ENCODE results near the gene DIPK1A. TPM values are rescaled to one million over a fixed set of nuclear protein-coding genes. Genes with fewer than 3 reads are reported as not detected.

Gene DIPK1A
- polyA plus RNA-seq (2011; rRNA removed) (12.3 and 28.0 TPM in 2 replicates), polyA minus RNA-seq (2011; rRNA and poly(A)+ RNA removed) (6.1 and 6.6 TPM in 2 replicates)

DNA sequence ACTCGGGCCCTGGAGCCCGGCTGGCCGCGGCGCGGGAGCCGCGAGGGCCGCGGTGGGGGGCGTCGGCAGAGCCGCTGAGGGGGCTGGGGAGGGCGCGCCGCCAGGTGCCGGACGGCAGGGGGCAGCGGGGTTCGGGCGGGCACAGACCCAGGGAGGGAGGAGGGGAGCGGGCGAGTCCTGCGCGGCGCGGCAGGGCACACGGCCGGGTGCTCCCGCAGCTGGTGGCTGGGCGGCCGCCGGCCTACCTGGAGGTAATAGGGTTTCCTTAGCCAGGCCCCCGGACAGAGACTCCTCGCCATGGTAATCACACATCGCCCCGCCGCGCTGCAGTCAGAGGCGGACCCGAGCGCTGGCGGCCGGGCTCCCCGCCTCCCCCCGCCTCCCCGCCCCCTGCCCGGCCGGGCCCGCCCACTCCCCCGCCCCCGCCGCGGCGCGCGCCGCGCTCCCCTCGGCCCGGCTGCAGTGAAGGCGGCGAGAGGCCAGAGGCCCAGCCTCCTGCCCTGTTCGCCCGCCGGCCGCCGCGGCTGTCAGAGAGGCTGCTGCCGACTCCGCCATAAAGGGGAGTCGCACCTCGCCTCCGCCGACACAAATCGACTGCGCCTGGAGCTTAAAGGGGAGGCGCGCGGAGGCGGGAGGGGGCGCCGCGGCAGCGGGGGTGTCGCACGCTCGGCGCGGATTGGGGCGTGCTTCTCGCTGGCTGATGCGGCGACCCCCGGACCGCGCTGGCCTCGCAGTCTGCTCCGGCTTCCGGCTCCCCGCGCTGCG is at the start of gene DIPK1A:
DIPK1A (minus strand) TSS at position 332 of the 765 bp plus-strand sequence; CDS start at position 299, 33 bp downstream.
- POLR2A ChIA-PET: interaction anchor here (0.7 to 1.4 kb wide), 2 partner anchors 10 to 27 kb away, joined by 3 to 5 read pairs; no protein-coding TSS in a partner anchor
- H3K4me3 ChIP-seq (ENCODE audit: low read depth, low read length): peak within 1 kb of the TSS; percentile 84
- CTCF ChIA-PET: interaction anchor here (0.9 to 9.1 kb wide), 22 partner anchors 9 to 1683 kb away, joined by 3 to 134 read pairs (median 5); partner anchors contain the start of gene RPL5
- H3K27me3 ChIP-seq (ENCODE audit: control insufficient read depth, insufficient read depth, low read length): no peaks in the 10 kb centered on the region
- TF ChIP-seq, protein P1, sequence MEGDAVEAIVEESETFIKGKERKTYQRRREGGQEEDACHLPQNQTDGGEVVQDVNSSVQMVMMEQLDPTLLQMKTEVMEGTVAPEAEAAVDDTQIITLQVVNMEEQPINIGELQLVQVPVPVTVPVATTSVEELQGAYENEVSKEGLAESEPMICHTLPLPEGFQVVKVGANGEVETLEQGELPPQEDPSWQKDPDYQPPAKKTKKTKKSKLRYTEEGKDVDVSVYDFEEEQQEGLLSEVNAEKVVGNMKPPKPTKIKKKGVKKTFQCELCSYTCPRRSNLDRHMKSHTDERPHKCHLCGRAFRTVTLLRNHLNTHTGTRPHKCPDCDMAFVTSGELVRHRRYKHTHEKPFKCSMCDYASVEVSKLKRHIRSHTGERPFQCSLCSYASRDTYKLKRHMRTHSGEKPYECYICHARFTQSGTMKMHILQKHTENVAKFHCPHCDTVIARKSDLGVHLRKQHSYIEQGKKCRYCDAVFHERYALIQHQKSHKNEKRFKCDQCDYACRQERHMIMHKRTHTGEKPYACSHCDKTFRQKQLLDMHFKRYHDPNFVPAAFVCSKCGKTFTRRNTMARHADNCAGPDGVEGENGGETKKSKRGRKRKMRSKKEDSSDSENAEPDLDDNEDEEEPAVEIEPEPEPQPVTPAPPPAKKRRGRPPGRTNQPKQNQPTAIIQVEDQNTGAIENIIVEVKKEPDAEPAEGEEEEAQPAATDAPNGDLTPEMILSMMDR (IDR thresholded peaks at IDR 0.05; ENCODE audit: insufficient read depth, low read depth, low read length): no peak
- H3K36me3 ChIP-seq (ENCODE audit: control insufficient read depth, insufficient read depth, low read length): no peaks in the 10 kb centered on the region
- DNase-seq (ENCODE audit: low read depth): no peak

DNA sequence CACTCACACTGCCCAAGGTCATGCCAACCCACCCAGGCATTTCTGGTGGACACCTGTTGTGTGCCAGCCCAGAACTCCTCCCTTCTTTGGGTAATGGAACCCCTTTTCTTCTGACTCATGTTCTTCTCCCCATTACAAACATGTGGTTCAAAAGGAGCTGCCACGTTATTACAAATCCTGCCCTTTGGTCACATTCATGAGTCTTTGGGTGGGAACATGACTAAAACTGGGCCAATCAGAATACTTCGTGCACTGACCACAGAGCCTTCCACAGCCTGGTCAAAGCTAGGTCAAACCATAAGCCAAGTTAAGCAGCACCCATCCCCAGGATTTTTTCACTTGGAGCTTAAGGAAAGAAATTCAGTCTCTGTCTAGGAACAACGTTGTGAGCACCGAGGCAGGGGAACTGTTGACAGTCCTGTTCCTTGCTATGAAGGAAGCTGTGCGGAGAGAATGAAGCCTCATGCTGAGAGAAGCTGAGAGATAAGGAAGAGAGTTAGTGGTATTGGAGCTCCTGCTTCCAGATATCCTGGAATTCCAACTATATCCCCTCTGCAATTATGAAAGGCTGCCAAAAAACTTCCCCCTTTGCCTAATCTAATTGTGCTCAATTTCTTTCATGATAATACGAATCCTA is 46.8 kb upstream of the DIPK1A start:
- Histone ChIP-seq H3K4me3 (ENCODE audit: low read depth, low read length) (no peak overlapping the region), H3K27me3 (ENCODE audit: control insufficient read depth, insufficient read depth, low read length) (peaks cover 7% of the 10 kb centered on the region), H3K36me3 (ENCODE audit: control insufficient read depth, insufficient read depth, low read length) (no peaks in the 10 kb centered on the region)
- ChIA-PET POLR2A (no interaction called here), CTCF (interaction anchor here (0.7 to 3.4 kb wide), 4 partner anchors 13 to 150 kb away, joined by 3 to 19 read pairs (median 3); no protein-coding TSS in a partner anchor)
- TF ChIP-seq, protein P1 (IDR thresholded peaks at IDR 0.05; ENCODE audit: insufficient read depth, low read depth, low read length): no peak
- DNase-seq (ENCODE audit: low read depth): no peak

DNA sequence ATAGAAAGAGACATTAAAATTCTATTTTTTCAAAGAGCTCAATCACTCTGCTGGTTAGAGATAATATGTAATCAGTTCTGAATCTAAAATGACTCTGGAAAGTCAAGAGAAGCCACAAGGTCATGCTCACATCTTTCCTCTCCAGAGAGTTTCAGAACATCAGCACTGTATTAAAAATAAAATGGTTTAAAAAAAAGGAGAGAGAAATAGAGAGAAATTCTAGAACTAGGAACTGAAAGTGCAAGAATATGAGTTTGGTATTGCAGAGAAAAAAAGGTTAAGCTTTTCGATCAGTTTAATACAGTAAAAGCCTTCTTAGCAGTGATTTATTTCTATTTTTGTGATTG is 44.0 kb upstream of the DIPK1A start:
- POLR2A ChIA-PET: no interaction called here
- CTCF ChIA-PET: interaction anchor here (0.8 kb wide), 1 partner anchor 11 kb away, joined by 3 read pairs; no protein-coding TSS in a partner anchor
- TF ChIP-seq, protein P1 (IDR thresholded peaks at IDR 0.05; ENCODE audit: insufficient read depth, low read depth, low read length): no peak
- no peak for DNase-seq (ENCODE audit: low read depth)
- peaks cover 20% of the 10 kb centered on the region for H3K27me3 ChIP-seq (ENCODE audit: control insufficient read depth, insufficient read depth, low read length)
- H3K4me3 ChIP-seq (ENCODE audit: low read depth, low read length): no peak overlapping the region
- H3K36me3 ChIP-seq (ENCODE audit: control insufficient read depth, insufficient read depth, low read length): no peaks in the 10 kb centered on the region

DNA sequence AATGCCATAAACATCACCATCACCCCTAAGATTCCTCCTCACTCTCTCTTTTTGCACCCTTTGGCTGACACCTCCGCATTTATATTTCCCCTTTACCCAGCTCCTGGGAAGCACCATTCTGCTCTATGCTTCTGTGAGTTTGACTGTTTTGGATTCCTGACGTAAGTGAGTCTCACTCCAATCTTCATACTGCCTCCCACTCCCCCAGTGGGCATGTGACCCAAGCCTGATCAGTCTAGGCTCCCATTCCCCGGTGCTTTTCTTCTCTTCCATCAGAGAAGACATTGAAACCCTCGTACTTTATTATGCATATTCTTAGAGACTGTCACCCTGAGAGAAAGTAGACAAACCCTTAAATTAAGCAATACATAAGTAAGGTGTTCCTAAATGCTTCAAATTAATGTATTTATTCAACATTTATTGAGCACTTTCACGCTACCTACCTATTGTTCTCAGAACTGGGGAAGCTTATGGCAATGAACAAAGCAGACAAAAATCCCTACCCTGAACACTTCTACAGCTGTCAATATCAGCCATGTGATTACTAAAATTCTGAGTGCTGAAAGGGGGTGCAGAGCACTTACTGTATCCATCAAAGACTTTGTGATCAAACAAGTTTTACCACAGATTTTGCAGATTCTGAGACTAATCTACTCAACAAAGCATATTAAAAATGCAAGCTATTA is 43.4 kb upstream of the DIPK1A start:
- ChIA-PET CTCF (interaction anchor here (0.8 to 2.1 kb wide), 4 partner anchors 10 to 42 kb away, joined by 3 to 8 read pairs (median 3); no protein-coding TSS in a partner anchor), POLR2A (no interaction called here)
- TF ChIP-seq, protein P1 (IDR thresholded peaks at IDR 0.05; ENCODE audit: insufficient read depth, low read depth, low read length): no peak
- no peak overlapping the region for H3K4me3 ChIP-seq (ENCODE audit: low read depth, low read length)
- no peaks in the 10 kb centered on the region for H3K36me3 ChIP-seq (ENCODE audit: control insufficient read depth, insufficient read depth, low read length)
- DNase-seq (ENCODE audit: low read depth): no peak
- peaks cover 20% of the 10 kb centered on the region for H3K27me3 ChIP-seq (ENCODE audit: control insufficient read depth, insufficient read depth, low read length)

Measured in BJ (cell line).